ENCODE results near the gene SZRD1. TPM values are rescaled to one million over a fixed set of nuclear protein-coding genes. Genes with fewer than 3 reads are reported as not detected.

SZRD1 gene
- total and polyA plus RNA-seq, 2 of the 8 experiments (the other 6 are each of a cell fraction or from before 2014, with no cell fraction given), result 97.8 to 108 TPM

GRCh38 chr1:16380868-16381267 is 13.8 kb downstream of the SZRD1 start (continued):
- no peak for TF ChIP-seq TBP (IDR thresholded peaks at IDR 0.05; ENCODE audit: low read depth, low read length)
- TF ChIP-seq E2F6 (IDR thresholded peaks at IDR 0.05), result no peak
- TF ChIP-seq MAFK (IDR thresholded peaks at IDR 0.05; ENCODE audit: low read depth, low read length), result no peak
- no peak for TF ChIP-seq POU5F1 (IDR thresholded peaks at IDR 0.05; ENCODE audit: low read depth, low read length)
- no peak for TF ChIP-seq ASH2L (IDR thresholded peaks at IDR 0.05; ENCODE audit: low read length)
- no peak for TF ChIP-seq CHD1 (IDR thresholded peaks at IDR 0.05; ENCODE audit: low read depth, low read length)
- no peak for TF ChIP-seq SRF (IDR thresholded peaks at IDR 0.05; ENCODE audit: low read depth, low read length)

Measured in H1 (cell line).